Body of pancreas (tissue), 4 donors: ENCODE measurements around the gene C15orf62.

Experiments used
- CTCF ChIP-seq, 7 experiments: fragments of 450-650 bp in 4 of 7; fragments of 200-600 bp in 3 of 7; sonication (generic) in 3 of 7; IDR thresholded peaks; one replicate each; pipeline ENCODE4 v1.5.1; 2016 to 2019; ENCODE audit warnings: antibody characterized with exemption in 7 of 7
- POLR2A ChIP-seq, 3 donors: fragments of 450-650 bp; IDR thresholded peaks; one replicate each; pipeline ENCODE4 v1.6.1; 2016; ENCODE audit warnings: antibody characterized with exemption in 3 of 3, mild to moderate bottlenecking in 2 of 3

GRCh38 chr15:40775007-40775406 is 5.2 kb downstream of the C15orf62 start:
- TF ChIP-seq CTCF (IDR thresholded peaks at IDR 0.05), result no peak
- TF ChIP-seq POLR2A (IDR thresholded peaks at IDR 0.05), result no peak
